Muscle layer of colon (tissue), 2 donors: ENCODE results near the gene ANKS1B.

Experiments
- H3K27ac ChIP-seq: one replicate; pipeline ENCODE4 v1.7.0; 2013; ENCODE audit warnings: low read depth, mild to moderate bottlenecking, low read length, moderate library complexity
- H3K27me3 ChIP-seq, 2 donors: one replicate each; pipeline ENCODE4 v1.7.0; 2013; ENCODE audit warnings: low read length in 2 of 2, mild to moderate bottlenecking in 2 of 2; ENCODE audit not compliant: insufficient read depth in 2 of 2, control insufficient read depth in 1 of 2
- H3K36me3 ChIP-seq: one replicate; pipeline ENCODE4 v1.7.0; 2013; ENCODE audit warnings: mild to moderate bottlenecking, low read length; ENCODE audit not compliant: insufficient read depth
- H3K4me1 ChIP-seq: one replicate; pipeline ENCODE4 v1.7.0; 2013; ENCODE audit warnings: mild to moderate bottlenecking, low read length; ENCODE audit not compliant: insufficient read depth
- H3K4me3 ChIP-seq, 2 donors: one replicate each; pipeline ENCODE4 v1.7.0; 2013; ENCODE audit warnings: low read length in 2 of 2, low read depth in 1 of 2, mild to moderate bottlenecking in 1 of 2, moderate library complexity in 1 of 2
- H3K9ac ChIP-seq: one replicate; pipeline ENCODE4 v1.7.0; 2013; ENCODE audit warnings: low read length
- H3K9me3 ChIP-seq: one replicate; pipeline ENCODE4 v1.7.0; 2013; ENCODE audit warnings: mild to moderate bottlenecking, low read length
- donor health status: abdominal sarcoma.
- donor health status: Adenocarcinoma of cecum.

ANKS1B gene

GRCh38 chr12:99282086-99282485, 702.6 kb downstream of the ANKS1B start:
- Histone ChIP-seq H3K9ac (no peak overlapping the region), H3K36me3 (no peaks in the 10 kb centered on the region), H3K27me3 (no peaks in the 10 kb centered on the region), H3K27ac (no peak overlapping the region), H3K9me3 (no peaks in the 10 kb centered on the region), H3K4me1 (no peaks in the 10 kb centered on the region), H3K4me3 (no peak overlapping the region)

- no peaks in the 10 kb centered on the region for H3K4me1 ChIP-seq
- H3K4me3 ChIP-seq: no peak overlapping the region
- no peak overlapping the region for H3K27ac ChIP-seq
- H3K9ac ChIP-seq: no peak overlapping the region
- no peaks in the 10 kb centered on the region for H3K9me3 ChIP-seq
- H3K27me3 ChIP-seq: no peaks in the 10 kb centered on the region
- H3K36me3 ChIP-seq: no peaks in the 10 kb centered on the region
These were observed 703.5 kb downstream of the ANKS1B start for GRCh38 chr12:99281277-99281676.

GRCh38 chr12:99278899-99279298, 705.8 kb downstream of the ANKS1B start:
- no peaks in the 10 kb centered on the region for H3K4me1 ChIP-seq
- no peaks in the 10 kb centered on the region for H3K36me3 ChIP-seq
- H3K27ac ChIP-seq: no peak overlapping the region
- no peak overlapping the region for H3K4me3 ChIP-seq
- H3K9ac ChIP-seq: no peak overlapping the region
- H3K27me3 ChIP-seq: no peaks in the 10 kb centered on the region
- no peaks in the 10 kb centered on the region for H3K9me3 ChIP-seq

- Histone ChIP-seq H3K4me1 (no peaks in the 10 kb centered on the region), H3K27me3 (no peaks in the 10 kb centered on the region), H3K4me3 (no peak overlapping the region), H3K36me3 (no peaks in the 10 kb centered on the region), H3K9me3 (no peaks in the 10 kb centered on the region), H3K9ac (no peak overlapping the region), H3K27ac (no peak overlapping the region)
These were observed 707.0 kb downstream of the ANKS1B start for GRCh38 chr12:99277591-99278379.

GRCh38 chr12:99271071-99271470, 713.7 kb downstream of the ANKS1B start:
- Histone ChIP-seq H3K4me1 (no peaks in the 10 kb centered on the region), H3K4me3 (no peak overlapping the region), H3K36me3 (no peaks in the 10 kb centered on the region), H3K27me3 (no peaks in the 10 kb centered on the region), H3K9ac (no peak overlapping the region), H3K27ac (no peak overlapping the region), H3K9me3 (no peaks in the 10 kb centered on the region)

- no peaks in the 10 kb centered on the region for H3K9me3 ChIP-seq
- H3K27ac ChIP-seq: no peak overlapping the region
- H3K9ac ChIP-seq: no peak overlapping the region
- H3K4me1 ChIP-seq: no peaks in the 10 kb centered on the region
- no peaks in the 10 kb centered on the region for H3K27me3 ChIP-seq
- H3K4me3 ChIP-seq: no peak overlapping the region
- no peaks in the 10 kb centered on the region for H3K36me3 ChIP-seq
These were observed 717.7 kb downstream of the ANKS1B start for GRCh38 chr12:99267038-99267437.

- Histone ChIP-seq H3K27ac (no peak overlapping the region), H3K4me1 (no peaks in the 10 kb centered on the region), H3K9ac (no peak overlapping the region), H3K27me3 (no peaks in the 10 kb centered on the region), H3K9me3 (no peaks in the 10 kb centered on the region), H3K36me3 (no peaks in the 10 kb centered on the region), H3K4me3 (no peak overlapping the region)
These were observed 719.1 kb downstream of the ANKS1B start for GRCh38 chr12:99265648-99266047.

- no peaks in the 10 kb centered on the region for H3K36me3 ChIP-seq
These were observed 723.5 kb downstream of the ANKS1B start for GRCh38 chr12:99261256-99261655.

GRCh38 chr12:99260456-99260996, 724.2 kb downstream of the ANKS1B start:
- Histone ChIP-seq H3K36me3 (no peaks in the 10 kb centered on the region), H3K9ac (no peak overlapping the region), H3K9me3 (no peaks in the 10 kb centered on the region), H3K27ac (no peak overlapping the region), H3K4me1 (peaks cover 5% of the 10 kb centered on the region), H3K4me3 (no peak overlapping the region), H3K27me3 (no peaks in the 10 kb centered on the region)

More at GRCh38 chr12:99261256-99261655, 723.5 kb downstream of the ANKS1B start:
- Histone ChIP-seq H3K4me3 (no peak overlapping the region), H3K27me3 (no peaks in the 10 kb centered on the region), H3K9ac (no peak overlapping the region), H3K9me3 (no peaks in the 10 kb centered on the region), H3K4me1 (peaks cover 5% of the 10 kb centered on the region), H3K27ac (no peak overlapping the region)

GRCh38 chr12:99259040-99259934, 725.4 kb downstream of the ANKS1B start:
- Histone ChIP-seq H3K36me3 (no peaks in the 10 kb centered on the region), H3K4me1 (peaks cover 5% of the 10 kb centered on the region), H3K4me3 (no peak overlapping the region), H3K27ac (no peak overlapping the region), H3K9ac (no peak overlapping the region), H3K27me3 (no peaks in the 10 kb centered on the region), H3K9me3 (no peaks in the 10 kb centered on the region)

- Histone ChIP-seq H3K4me3 (no peak overlapping the region), H3K27ac (no peak overlapping the region), H3K4me1 (peaks cover 5% of the 10 kb centered on the region), H3K9me3 (no peaks in the 10 kb centered on the region), H3K9ac (no peak overlapping the region), H3K27me3 (no peaks in the 10 kb centered on the region), H3K36me3 (no peaks in the 10 kb centered on the region)
These were observed 727.1 kb downstream of the ANKS1B start for GRCh38 chr12:99257672-99258071.
